ENCODE data around the gene DPH5. TPM values are rescaled to one million over a fixed set of nuclear protein-coding genes. Genes with fewer than 3 reads are reported as not detected.

The DPH5 gene
- polyA plus RNA-seq, 1 of the 3 experiments (the other 2 are of a cell fraction) = 36.6 TPM

- ChIA-PET POLR2A (no interaction called here), CTCF (interaction anchor here (1.3 kb wide), 1 partner anchor 271 kb away, joined by 3 read pairs; no protein-coding TSS in a partner anchor)
- no peaks in the 10 kb centered on the region for H3K9me2 ChIP-seq
- no peaks in the 10 kb centered on the region for H3K4me1 ChIP-seq (ENCODE audit: control insufficient read depth in 1 of 2, insufficient read depth in 2 of 2, low read depth in 1 of 2, low read length in 1 of 2)
- H2AFZ ChIP-seq (ENCODE audit: low read depth) = no peak overlapping the region
- H3K27me3 ChIP-seq (ENCODE audit: insufficient read depth) = no peaks in the 10 kb centered on the region
- TF ChIP-seq MAX (IDR thresholded peaks at IDR 0.05; ENCODE audit: low read depth) = no peak
- no peak for TF ChIP-seq ELF1 (IDR thresholded peaks at IDR 0.05)
- no peak for TF ChIP-seq RXRA (IDR thresholded peaks at IDR 0.05; ENCODE audit: borderline replicate concordance, low read depth)
- no peaks in the 10 kb centered on the region for H3K9me3 ChIP-seq
- no peak overlapping the region for H3K4me3 ChIP-seq (ENCODE audit: low read depth in 2 of 2, low read length in 1 of 2)
- H3K27ac ChIP-seq (ENCODE audit: low read depth in 2 of 2, low read length in 1 of 2) = no peak overlapping the region
- H4K20me1 ChIP-seq (ENCODE audit: insufficient read depth) = no peaks in the 10 kb centered on the region
- no peak overlapping the region for H3K9ac ChIP-seq
- WGBS (ENCODE audit: low lambda C conversion rate) = 100% methylated on average over 1 of the region's 1 CpG
- no peaks in the 10 kb centered on the region for H3F3A ChIP-seq (replicated peaks; ENCODE audit: insufficient read depth)
- H3K36me3 ChIP-seq (replicated peaks in 1 of 2; ENCODE audit: control insufficient read depth in 1 of 2, insufficient read depth in 2 of 2, low read length in 1 of 2) = peaks cover 32 to 41% of the 10 kb centered on the region in 2 experiments
- H3K79me2 ChIP-seq (ENCODE audit: insufficient read depth) = no peaks in the 10 kb centered on the region; the same call in 1 of the 2 replicates
- no peak for DNase-seq
- H3K4me2 ChIP-seq = no peak overlapping the region
Measured at GRCh38 chr1:101017448-101017847, 8.1 kb downstream of the DPH5 start.

- Histone ChIP-seq H2AFZ (ENCODE audit: low read depth) (no peak overlapping the region), H3K4me3 (ENCODE audit: low read depth in 2 of 2, low read length in 1 of 2) (no peak overlapping the region), H3K36me3 (replicated peaks in 1 of 2; ENCODE audit: control insufficient read depth in 1 of 2, insufficient read depth in 2 of 2, low read length in 1 of 2) (peaks cover 30 to 42% of the 10 kb centered on the region in 2 experiments), H3F3A (replicated peaks; ENCODE audit: insufficient read depth) (no peaks in the 10 kb centered on the region), H3K9me2 (no peaks in the 10 kb centered on the region), H3K79me2 (ENCODE audit: insufficient read depth) (no peaks in the 10 kb centered on the region; the same call in 1 of the 2 replicates), H3K27ac (ENCODE audit: low read depth in 2 of 2, low read length in 1 of 2) (no peak overlapping the region), H3K4me2 (no peak overlapping the region), H4K20me1 (ENCODE audit: insufficient read depth) (no peaks in the 10 kb centered on the region), H3K9me3 (no peaks in the 10 kb centered on the region), H3K9ac (no peak overlapping the region), H3K4me1 (ENCODE audit: control insufficient read depth in 1 of 2, insufficient read depth in 2 of 2, low read depth in 1 of 2, low read length in 1 of 2) (no peaks in the 10 kb centered on the region), H3K27me3 (ENCODE audit: insufficient read depth) (no peaks in the 10 kb centered on the region)
- ChIA-PET CTCF (no interaction called here), POLR2A (no interaction called here)
- no peak for DNase-seq
- 95% methylated on average over 1 of the region's 1 CpG for WGBS (ENCODE audit: low lambda C conversion rate)
- TF ChIP-seq REST (IDR thresholded peaks at IDR 0.05; ENCODE audit: low read depth, low read length) (no peak), RAD21 (IDR thresholded peaks at IDR 0.05; ENCODE audit: low read length) (no peak), IRF3 (IDR thresholded peaks at IDR 0.05; ENCODE audit: low read depth, low read length) (no peak), FOSL2 (IDR thresholded peaks at IDR 0.05; ENCODE audit: borderline replicate concordance, low read depth) (no peak), SMC3 (IDR thresholded peaks at IDR 0.05; ENCODE audit: low read depth, low read length) (no peak), ZBTB33 (IDR thresholded peaks at IDR 0.05; ENCODE audit: borderline replicate concordance, low read depth) (no peak), PBX3 (IDR thresholded peaks at IDR 0.05) (no peak), MEF2A (IDR thresholded peaks at IDR 0.05; ENCODE audit: borderline replicate concordance, low read depth) (no peak), YY1 (IDR thresholded peaks at IDR 0.05; ENCODE audit: low read depth) (no peak), CHD2 (IDR thresholded peaks at IDR 0.05; ENCODE audit: low read length, partially characterized antibody) (no peak), NFIC (IDR thresholded peaks at IDR 0.05; ENCODE audit: borderline replicate concordance) (no peak)
Measured at GRCh38 chr1:101013776-101014175, 11.8 kb downstream of the DPH5 start.

Data from SK-N-SH (cell line).